ENCODE results near the gene TBC1D20. TPM values are rescaled to one million over a fixed set of nuclear protein-coding genes. Genes with fewer than 3 reads are reported as not detected.

TBC1D20 gene
- total and polyA plus RNA-seq, 2 donors from 2014 or later, result 19.5 to 26.2 TPM

DNA sequence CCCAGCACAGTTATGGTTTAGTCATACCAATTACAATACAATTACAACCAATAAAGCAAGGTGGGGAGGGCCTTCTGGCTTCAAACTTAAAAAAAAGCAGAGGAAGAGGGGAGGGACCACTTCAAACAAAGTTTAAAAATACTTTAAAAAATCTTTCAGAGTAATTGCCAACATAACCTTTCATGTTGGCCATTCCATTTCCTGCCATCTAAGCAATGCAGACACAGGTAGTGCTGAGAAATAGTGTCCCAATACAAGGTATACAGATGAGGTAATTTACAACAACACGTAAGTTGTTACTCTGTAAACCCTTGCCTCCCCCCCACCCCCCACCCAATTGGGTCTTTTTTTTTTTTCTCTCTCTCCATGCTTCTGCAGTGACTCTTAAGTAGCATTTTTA is 18.8 kb upstream of the TBC1D20 start:
- FAIRE-seq, result no peak

GRCh38 chr20:480044-480443 is 17.7 kb upstream of the TBC1D20 start:
- no peaks in the 10 kb centered on the region for H3K27me3 ChIP-seq (ENCODE audit: control insufficient read depth, insufficient read depth, low read length)
- DNase-seq (no peak), FAIRE-seq (no peak)
- H3K36me3 ChIP-seq (ENCODE audit: control insufficient read depth in 2 of 3, insufficient read depth in 3 of 3, low read length in 3 of 3), result peaks cover 6 to 29% (median 25%) of the 10 kb centered on the region in 3 donors
- H3K4me1 ChIP-seq (ENCODE audit: control insufficient read depth in 2 of 3, insufficient read depth in 2 of 3, low read depth in 1 of 3, low read length in 3 of 3), result no peaks in the 10 kb centered on the region
- no peaks in the 10 kb centered on the region for H3K9me3 ChIP-seq (ENCODE audit: control insufficient read depth in 2 of 3, insufficient read depth in 1 of 3, low read length in 3 of 3)
- intact Hi-C loops (cut with DNase I), result no loop called here
- H3K9ac ChIP-seq (ENCODE audit: low read length in 3 of 3), result no peak overlapping the region
- H3K4me3 ChIP-seq (ENCODE audit: low read length in 3 of 3), result no peak overlapping the region
- no peak overlapping the region for H3K27ac ChIP-seq (ENCODE audit: low read depth in 2 of 2, low read length in 2 of 2)
- TF ChIP-seq CTCF (IDR thresholded peaks at IDR 0.05; ENCODE audit: borderline replicate concordance, extremely low read depth, insufficient read depth), result no peak

More for the DNA sequence above, 18.8 kb upstream of the TBC1D20 start:
- Histone ChIP-seq H3K9ac (ENCODE audit: low read length in 3 of 3) (no peak overlapping the region), H3K4me3 (ENCODE audit: low read length in 3 of 3) (no peak overlapping the region), H3K36me3 (ENCODE audit: control insufficient read depth in 2 of 3, insufficient read depth in 3 of 3, low read length in 3 of 3) (peaks cover 4 to 40% (median 32%) of the 10 kb centered on the region in 3 donors), H3K4me1 (ENCODE audit: control insufficient read depth in 2 of 3, insufficient read depth in 2 of 3, low read depth in 1 of 3, low read length in 3 of 3) (no peaks in the 10 kb centered on the region), H3K27me3 (ENCODE audit: control insufficient read depth, insufficient read depth, low read length) (no peaks in the 10 kb centered on the region), H3K9me3 (ENCODE audit: control insufficient read depth in 2 of 3, insufficient read depth in 1 of 3, low read length in 3 of 3) (no peaks in the 10 kb centered on the region), H3K27ac (ENCODE audit: low read depth in 2 of 2, low read length in 2 of 2) (no peak overlapping the region)
- no peak for DNase-seq
- TF ChIP-seq CTCF (IDR thresholded peaks at IDR 0.05; ENCODE audit: borderline replicate concordance, extremely low read depth, insufficient read depth), result no peak
- intact Hi-C loops (cut with DNase I), result no loop called here

GRCh38 chr20:479487-479886 is 17.2 kb upstream of the TBC1D20 start:
- Histone ChIP-seq H3K27ac (ENCODE audit: low read depth in 2 of 2, low read length in 2 of 2) (no peak overlapping the region), H3K4me3 (ENCODE audit: low read length in 3 of 3) (no peak overlapping the region), H3K4me1 (ENCODE audit: control insufficient read depth in 2 of 3, insufficient read depth in 2 of 3, low read depth in 1 of 3, low read length in 3 of 3) (no peaks in the 10 kb centered on the region), H3K36me3 (ENCODE audit: control insufficient read depth in 2 of 3, insufficient read depth in 3 of 3, low read length in 3 of 3) (peaks cover 6 to 28% (median 24%) of the 10 kb centered on the region in 3 donors), H3K9me3 (ENCODE audit: control insufficient read depth in 2 of 3, insufficient read depth in 1 of 3, low read length in 3 of 3) (no peaks in the 10 kb centered on the region), H3K27me3 (ENCODE audit: control insufficient read depth, insufficient read depth, low read length) (no peaks in the 10 kb centered on the region), H3K9ac (ENCODE audit: low read length in 3 of 3) (no peak overlapping the region)
- TF ChIP-seq CTCF (IDR thresholded peaks at IDR 0.05; ENCODE audit: borderline replicate concordance, extremely low read depth, insufficient read depth), result no peak
- DNase-seq (no peak), FAIRE-seq (no peak)
- intact Hi-C loops (cut with DNase I), result loop anchor here (5.0 kb wide), 1 partner anchor 122 kb away; no protein-coding TSS in a partner anchor

DNA sequence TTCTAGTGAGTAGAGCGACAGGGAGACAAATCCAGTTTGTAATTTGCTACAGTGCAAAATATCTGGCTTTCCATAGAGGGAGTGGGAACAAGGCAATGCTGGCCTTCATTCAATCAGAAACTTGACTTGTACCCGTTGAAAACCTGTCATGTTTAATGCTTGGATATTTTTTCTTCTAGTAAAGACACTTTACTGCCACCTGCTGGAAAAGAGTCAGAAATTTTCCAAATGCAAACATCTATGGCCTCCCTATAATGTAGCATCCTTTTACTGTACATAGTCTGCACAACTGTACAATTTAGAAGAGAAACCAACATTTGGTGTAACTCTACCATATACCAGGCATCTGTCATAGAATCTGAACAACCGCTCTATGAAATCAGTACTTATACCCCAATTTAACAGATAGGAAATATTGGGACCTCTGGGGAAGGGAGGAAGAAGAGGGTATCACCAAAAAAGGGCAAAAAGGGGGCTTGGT is 16.7 kb upstream of the TBC1D20 start:
- no peak overlapping the region for H3K27ac ChIP-seq (ENCODE audit: low read depth in 2 of 2, low read length in 2 of 2)
- no peak overlapping the region for H3K4me3 ChIP-seq (ENCODE audit: low read length in 3 of 3)
- FAIRE-seq (no peak), DNase-seq (peak in 3 of 5 donors; percentile 18 to 80 (median 73))
- no peak overlapping the region for H3K9ac ChIP-seq (ENCODE audit: low read length in 3 of 3)
- TF ChIP-seq CTCF (IDR thresholded peaks at IDR 0.05; ENCODE audit: borderline replicate concordance, extremely low read depth, insufficient read depth), result peak; percentile 58
- intact Hi-C loops (cut with DNase I), result loop anchor here (5.0 kb wide), 1 partner anchor 122 kb away; no protein-coding TSS in a partner anchor
- no peaks in the 10 kb centered on the region for H3K27me3 ChIP-seq (ENCODE audit: control insufficient read depth, insufficient read depth, low read length)
- H3K36me3 ChIP-seq (ENCODE audit: control insufficient read depth in 2 of 3, insufficient read depth in 3 of 3, low read length in 3 of 3), result peaks cover 6 to 23% (median 20%) of the 10 kb centered on the region in 3 donors
- no peaks in the 10 kb centered on the region for H3K9me3 ChIP-seq (ENCODE audit: control insufficient read depth in 2 of 3, insufficient read depth in 1 of 3, low read length in 3 of 3)
- no peaks in the 10 kb centered on the region for H3K4me1 ChIP-seq (ENCODE audit: control insufficient read depth in 2 of 3, insufficient read depth in 2 of 3, low read depth in 1 of 3, low read length in 3 of 3)

Measured in kidney (tissue), 14 donors.